Stimulated activated CD4-positive, alpha-beta T cell treated with anti-CD3 and anti-CD28 coated beads, Interleukin-2, amount 100 ng/mL, for 4 hours (primary cell): ENCODE measurements around the gene MAPK1.
"Not testable (repeated sequence)": the region's sequence is repeated elsewhere in the genome, so short reads cannot be mapped to it uniquely, and the experiment has no call there.

ENCODE experiments used
- DNase-seq: peaks from one replicate; pipeline ENCODE4 v3.0.0-alpha.2; 2020; ENCODE audit warnings: low read depth

The MAPK1 gene

GRCh38 chr22:21845558-21846453 lies 21.6 kb downstream of the MAPK1 start:
- no peak for DNase-seq

GRCh38 chr22:21842946-21843345 lies 24.5 kb downstream of the MAPK1 start:
- DNase-seq: no peak

DNA sequence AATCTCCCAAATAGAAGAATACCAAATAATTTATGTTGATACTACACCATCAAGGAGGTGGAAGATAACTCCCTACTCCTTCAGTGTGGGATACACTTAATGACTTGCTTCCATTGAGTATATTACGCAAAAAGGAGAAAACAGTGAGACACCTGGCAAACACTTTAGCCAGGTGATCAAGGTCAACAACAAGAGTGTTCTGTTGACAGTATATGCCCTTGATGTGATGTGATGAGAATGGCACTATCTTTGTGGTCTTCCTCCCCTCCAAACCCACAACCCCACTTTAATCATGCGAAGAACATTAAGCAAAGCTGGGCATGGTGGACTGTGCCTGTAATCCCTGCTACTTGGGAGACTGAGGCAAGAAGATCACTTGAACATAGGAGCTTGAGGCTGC lies 26.0 kb downstream of the MAPK1 start:
- no peak for DNase-seq

DNA sequence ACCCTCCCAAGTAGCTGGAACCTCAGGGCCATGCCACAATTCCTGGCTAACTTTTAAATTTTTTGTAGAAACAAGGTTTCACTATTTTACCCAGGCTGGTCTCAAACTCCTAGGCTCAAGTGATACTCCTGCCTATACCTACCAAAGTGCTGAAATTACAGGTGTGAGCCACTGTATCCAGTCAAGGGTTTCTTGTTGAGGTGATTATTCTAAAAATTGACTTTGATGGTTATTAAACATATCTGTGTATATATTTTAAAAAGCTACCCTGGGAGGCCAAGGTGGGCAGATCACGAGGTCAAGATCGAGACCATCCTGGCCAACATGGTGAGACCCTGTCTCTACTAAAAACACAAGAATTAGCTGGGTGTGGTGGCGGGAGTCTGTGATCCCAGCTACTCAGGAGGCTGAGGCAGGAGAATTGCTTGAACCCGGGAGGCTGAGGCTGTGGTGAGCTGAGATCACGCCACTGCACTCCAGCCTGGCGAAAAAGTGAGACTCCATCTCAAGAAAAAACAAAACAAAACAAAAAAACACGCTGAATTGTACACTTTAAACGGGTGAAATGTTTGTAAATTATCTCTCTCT lies 27.1 kb downstream of the MAPK1 start:
- no peak for DNase-seq

GRCh38 chr22:21839765-21840140 lies 27.7 kb downstream of the MAPK1 start:
- no peak for DNase-seq

DNA sequence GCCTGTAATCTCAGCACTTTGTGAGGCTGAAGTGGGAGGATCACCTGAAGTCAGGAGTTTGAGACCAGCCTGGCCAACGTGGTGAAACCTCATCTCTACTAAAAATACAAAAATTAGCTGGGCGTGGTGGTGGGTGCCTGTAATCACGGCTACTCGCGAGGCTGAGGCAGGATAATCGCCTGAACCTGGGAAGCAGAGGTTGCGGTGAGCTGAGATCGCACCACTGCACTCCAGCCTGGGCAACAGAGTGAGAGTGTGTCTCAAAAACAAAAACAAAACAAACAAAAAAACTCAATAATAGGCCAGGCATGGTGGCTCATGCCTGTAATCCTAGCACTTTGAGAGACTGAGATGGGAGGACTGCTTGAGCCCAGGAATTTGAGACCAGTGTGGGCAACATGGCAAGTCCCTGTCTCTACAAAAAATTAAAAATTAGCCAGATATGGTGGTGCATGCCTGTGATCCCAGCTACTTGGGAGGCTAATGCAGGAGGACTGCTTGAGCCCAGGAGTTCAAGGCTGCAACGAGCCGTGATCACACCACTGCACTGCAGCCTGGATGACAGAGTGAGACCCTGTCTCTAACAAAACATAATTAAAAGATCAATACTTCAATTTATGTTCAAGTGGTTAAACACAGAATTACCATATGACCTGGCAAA lies 28.2 kb downstream of the MAPK1 start:
- DNase-seq: not testable (repeated sequence)

- DNase-seq: no peak
Observed at GRCh38 chr22:21837248-21837979, 30.0 kb downstream of the MAPK1 start.

DNA sequence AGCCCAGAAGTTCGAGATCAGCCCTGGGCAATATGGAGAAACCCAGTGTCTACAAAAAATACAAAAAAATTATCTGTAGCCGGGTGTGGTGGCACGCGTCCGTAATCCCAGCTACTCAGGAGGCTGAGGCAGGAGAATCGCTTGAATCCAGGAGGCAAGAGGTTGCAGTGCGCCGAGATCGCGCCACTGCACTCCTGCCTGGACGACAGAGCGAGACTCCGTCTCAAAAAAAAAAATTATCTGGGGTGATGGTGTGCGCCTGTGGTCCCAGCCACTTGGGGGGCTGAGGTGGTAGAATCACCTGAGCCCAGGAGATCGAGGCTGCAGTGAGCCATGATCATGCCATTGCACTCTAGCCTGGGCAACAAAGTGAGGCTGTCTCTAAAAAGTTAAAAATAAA lies 31.0 kb downstream of the MAPK1 start:
- not testable (repeated sequence) for DNase-seq

GRCh38 chr22:21835378-21835777 lies 32.1 kb downstream of the MAPK1 start:
- DNase-seq: no peak

DNA sequence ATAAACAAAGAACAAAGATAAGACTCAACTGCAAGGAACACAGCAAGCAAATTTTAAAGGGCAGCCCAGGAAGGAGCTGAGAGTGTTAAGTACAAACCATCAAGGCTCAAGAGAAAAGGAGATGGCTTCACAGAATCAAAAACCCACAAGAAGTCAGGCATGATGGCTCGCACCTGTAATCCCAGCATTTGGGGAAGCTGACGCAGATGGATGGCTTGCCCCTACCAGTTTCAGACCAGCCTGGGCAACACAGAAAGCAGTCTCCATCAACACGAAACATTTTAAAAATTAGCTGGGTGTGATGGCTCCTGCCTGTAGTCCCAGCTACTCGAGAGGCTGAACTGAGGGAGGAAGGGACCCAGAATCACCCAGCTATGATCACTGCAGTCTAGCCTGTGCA lies 32.6 kb downstream of the MAPK1 start:
- DNase-seq: no peak

DNA sequence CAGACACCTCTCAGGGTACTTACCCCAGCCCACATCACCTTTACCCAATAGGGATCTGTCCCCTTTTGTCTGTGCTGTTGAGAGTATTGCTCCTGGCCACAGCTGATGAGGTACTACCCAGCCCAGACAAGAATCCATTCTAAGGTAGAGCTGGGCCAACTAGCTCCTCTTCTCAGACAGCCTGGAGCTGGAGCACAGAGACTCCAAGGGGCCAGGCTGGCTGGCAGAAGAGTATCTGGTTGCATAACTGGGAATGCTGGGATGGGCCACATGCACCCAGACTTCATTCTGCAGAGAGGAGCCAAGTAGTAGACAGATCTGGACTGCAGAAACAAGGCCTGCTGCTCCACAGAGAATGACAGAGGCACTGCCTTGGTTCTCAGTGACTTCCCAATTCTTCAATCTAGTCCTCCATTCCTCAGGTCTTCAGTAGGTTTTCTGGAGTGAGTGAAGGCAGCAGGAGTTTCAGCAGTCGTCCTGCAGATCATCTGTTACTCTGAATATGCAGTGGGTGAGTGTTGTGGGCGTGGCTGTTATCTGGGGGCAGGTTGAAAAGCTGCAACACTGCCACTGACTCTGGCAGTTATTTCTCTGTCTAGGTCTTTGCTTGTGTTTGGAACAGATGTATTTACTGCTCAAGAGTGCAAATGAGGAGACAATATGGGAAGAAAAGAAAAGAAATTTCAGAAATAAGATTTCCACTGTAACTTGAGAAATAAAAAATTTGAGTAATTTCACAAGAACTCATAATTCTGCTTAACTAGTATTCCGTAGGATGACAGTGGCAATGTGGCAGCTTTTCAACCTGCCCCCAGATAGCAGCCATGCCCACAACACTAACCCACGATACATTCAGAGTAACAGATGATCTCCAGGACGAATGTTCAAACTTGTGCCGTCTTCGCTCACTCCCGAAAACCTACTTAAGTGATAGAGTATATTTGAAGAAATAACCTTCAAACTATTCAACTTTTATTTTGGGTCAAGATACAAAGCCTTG lies 34.9 kb downstream of the MAPK1 start:
- no peak for DNase-seq

DNA sequence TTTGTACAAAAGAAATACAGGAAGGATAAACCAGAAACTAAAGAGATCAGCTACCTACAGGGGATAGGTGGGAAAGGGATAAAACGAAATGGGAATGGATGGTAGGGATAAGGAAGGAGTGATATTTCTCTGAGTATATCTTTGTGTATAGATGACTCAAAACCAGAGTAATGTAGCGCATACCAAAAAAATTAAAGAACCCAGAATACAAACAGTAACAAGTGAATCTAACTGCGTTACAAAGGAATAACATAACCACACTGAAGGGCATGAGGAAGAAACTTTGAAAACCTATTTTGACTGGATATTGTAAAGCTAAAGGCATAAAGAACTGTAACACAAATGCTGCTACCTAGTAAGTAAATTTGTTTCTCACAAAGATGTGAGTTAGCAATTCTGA lies 37.9 kb downstream of the MAPK1 start:
- no peak for DNase-seq

DNA sequence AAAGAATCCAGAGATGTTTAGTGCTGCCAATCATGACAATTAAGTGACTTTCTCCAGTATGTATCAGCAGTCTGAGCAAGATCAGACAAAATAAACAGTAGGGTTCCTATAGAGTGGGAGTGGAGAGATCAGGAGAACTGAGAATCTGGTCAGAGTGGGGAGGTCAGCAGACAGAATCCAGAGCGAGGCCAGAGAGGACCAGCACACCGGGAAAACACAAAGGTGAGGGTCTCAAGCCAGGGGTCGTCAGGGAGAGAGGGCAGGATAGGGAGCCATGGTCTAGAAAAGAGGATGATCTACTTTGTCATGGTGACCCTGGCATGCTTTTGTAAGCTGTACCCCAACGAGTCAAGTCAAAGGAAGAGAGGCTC lies 39.2 kb downstream of the MAPK1 start:
- no peak for DNase-seq

DNA sequence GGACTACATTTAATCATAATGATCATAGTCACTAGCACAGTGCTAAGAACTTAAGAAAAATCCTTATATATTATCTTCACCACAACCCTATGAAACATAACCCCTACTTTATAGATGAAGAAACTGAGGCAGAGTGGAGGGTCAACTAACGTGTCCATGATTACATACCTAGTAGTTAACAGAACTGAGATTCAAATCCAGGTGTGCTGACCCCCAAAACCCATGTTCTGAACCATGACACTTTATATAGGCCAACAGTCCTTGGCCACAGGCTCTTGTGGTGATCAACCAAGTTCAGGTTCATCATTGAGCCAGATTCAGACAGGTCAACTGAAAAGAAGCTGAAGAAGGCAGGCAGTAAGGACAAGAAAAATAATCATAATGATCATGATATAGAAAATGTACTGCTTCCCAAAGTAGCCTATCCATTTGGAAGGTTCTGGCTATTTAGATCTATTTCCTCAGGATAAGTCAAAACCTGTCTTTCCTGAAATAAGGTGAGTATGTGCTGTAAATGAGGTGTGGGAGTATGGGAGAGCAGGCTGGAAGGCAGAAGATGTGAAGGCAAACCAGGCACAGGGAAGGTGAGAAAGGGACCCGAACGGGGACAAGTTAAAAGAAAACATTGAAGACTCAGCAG lies 39.7 kb downstream of the MAPK1 start:
- DNase-seq: no peak

DNA sequence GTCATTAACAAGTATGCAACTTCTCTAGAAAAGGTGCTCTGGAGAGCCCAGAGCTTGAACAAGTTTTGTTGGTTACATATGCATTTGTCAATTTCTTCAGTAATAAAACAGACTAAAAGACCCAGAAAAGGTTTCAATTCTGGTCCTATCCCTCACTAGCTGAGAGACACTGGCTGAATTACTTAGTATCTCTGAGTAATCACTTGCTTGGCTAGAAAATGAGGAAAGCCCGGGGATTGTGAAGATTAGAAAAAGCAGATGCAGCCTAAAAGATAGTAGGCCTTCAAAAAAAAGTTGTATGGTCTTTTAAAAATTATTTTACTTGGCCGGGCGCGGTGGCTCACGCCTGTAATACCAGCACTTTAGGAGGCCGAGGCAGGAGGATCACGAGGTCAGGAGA lies 41.2 kb downstream of the MAPK1 start:
- no peak for DNase-seq

DNA sequence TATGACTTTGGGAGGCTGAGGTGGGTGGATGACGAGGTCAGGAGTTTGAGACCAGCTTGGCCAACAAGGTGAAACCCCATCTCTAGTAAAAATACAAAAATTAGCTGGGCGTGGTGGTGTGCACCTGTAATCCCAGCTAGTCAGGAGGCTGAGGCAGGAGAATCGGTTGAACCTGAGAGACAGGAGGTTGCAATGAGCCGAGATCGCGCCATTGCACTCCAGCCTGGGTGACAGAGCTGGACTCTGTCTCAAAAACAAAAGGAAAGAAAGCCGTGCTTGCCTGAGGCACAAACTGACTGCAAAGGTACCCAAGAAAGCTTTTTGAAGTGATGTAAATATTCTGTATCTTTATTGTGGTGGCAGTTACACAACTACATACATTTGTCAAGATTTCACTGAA lies 42.5 kb downstream of the MAPK1 start:
- not testable (repeated sequence) for DNase-seq

DNA sequence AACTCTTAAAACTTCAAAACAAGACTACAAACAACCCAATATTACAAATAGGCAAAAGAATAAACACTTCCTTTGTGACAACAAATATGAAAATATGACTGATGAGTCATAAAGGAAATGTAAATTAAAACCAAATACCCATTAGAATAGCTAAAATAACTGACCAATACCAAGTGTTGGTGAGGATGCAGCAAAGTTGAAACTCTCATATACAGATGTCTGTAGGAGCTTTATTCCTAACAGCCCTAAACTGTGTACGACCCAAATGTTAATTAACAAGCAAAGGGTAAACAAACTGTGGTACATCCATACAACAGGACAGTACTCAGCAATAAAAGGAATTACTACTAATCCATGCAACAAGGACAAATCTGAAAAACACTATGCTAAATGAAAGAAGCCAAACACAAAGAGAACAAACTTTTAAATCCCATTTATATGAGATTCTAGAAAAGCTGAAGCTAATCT lies 43.0 kb downstream of the MAPK1 start:
- no peak for DNase-seq

GRCh38 chr22:21823740-21824444 lies 43.6 kb downstream of the MAPK1 start:
- no peak for DNase-seq

- DNase-seq: no peak
Observed at GRCh38 chr22:21819183-21819770, 48.2 kb downstream of the MAPK1 start.
